BJ (cell line): Measurements from ENCODE around the gene STARD9. TPM values are rescaled to one million over a fixed set of nuclear protein-coding genes. Genes with fewer than 3 reads are reported as not detected.

ENCODE experiments used
- CTCF ChIA-PET: fragments of 350-600 bp; formaldehyde crosslinking; extraction: SDS; loops from one replicate; lab custom pipeline; 2021; ENCODE audit warnings: antibody characterized with exemption, inconsistent platforms; lab: Yijun Ruan, JAX
- POLR2A ChIA-PET: fragments of 300-600 bp; sonication (Branson Sonifier 250); formaldehyde crosslinking; extraction: SDS; loops from one replicate; lab custom pipeline; 2021; ENCODE audit warnings: antibody characterized with exemption; lab: Charles Lee
- DNase-seq: peaks from one replicate; pipeline ENCODE4 v3.0.0-alpha.2; 2011; ENCODE audit warnings: low read depth
- H3K27me3 ChIP-seq: 2 replicates; pipeline ENCODE4 v1.6.0; 2011; ENCODE audit warnings: low read length; ENCODE audit not compliant: control insufficient read depth, insufficient read depth
- H3K36me3 ChIP-seq: 2 replicates; pipeline ENCODE4 v1.5.1; 2011; ENCODE audit warnings: low read length; ENCODE audit not compliant: control insufficient read depth, insufficient read depth
- H3K4me3 ChIP-seq: 2 replicates; pipeline ENCODE4 v1.5.1; 2011; ENCODE audit warnings: low read depth, mild to moderate bottlenecking, control low read depth, low read length
- polyA plus RNA-seq: library from polyadenylated mRNA; depleted of rRNA; stranded (reverse); fragments of >200 nt; gene quantifications from 2 replicates; pipeline ENCODE4 v1.2.3, GENCODE V29; 2011
- TF ChIP-seq, protein P1 (sequence below): IDR thresholded peaks from 2 replicates; pipeline ENCODE4 v1.5.1; 2011; ENCODE audit warnings: low read depth, mild to moderate bottlenecking, control low read depth, inconsistent platforms, low read length, moderate library complexity; ENCODE audit not compliant: insufficient read depth

Gene STARD9
- polyA plus RNA-seq, 1 experiment: 2.3 TPM

DNA sequence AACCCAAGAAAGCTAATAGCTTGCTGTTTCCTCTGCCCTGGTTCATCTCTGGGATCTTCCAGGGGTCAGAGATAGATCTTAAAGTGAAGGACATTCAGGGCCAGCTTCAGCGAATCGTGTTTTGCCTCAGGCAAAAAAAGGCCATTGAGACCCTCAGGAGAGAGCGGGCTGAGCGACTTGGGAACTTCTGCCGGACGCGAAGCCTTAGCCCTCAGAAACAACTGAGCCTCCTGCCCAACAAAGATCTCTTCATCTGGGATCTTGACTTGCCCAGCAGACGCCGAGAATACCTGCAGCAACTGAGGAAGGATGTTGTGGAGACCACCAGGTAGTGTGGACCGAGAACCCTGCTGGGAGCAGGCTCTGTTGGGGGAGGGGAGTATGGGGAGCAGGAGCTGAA is 119.0 kb downstream of the STARD9 start:
- CTCF ChIA-PET: interaction anchor here (0.6 to 3.2 kb wide), 6 partner anchors 10 to 1742 kb away, joined by 3 to 17 read pairs (median 4); no protein-coding TSS in a partner anchor
- no peak overlapping the region for H3K4me3 ChIP-seq
- POLR2A ChIA-PET: no interaction called here
- H3K27me3 ChIP-seq: no peaks in the 10 kb centered on the region
- H3K36me3 ChIP-seq: peaks cover 2% of the 10 kb centered on the region
- DNase-seq: no peak
- TF ChIP-seq, protein P1, sequence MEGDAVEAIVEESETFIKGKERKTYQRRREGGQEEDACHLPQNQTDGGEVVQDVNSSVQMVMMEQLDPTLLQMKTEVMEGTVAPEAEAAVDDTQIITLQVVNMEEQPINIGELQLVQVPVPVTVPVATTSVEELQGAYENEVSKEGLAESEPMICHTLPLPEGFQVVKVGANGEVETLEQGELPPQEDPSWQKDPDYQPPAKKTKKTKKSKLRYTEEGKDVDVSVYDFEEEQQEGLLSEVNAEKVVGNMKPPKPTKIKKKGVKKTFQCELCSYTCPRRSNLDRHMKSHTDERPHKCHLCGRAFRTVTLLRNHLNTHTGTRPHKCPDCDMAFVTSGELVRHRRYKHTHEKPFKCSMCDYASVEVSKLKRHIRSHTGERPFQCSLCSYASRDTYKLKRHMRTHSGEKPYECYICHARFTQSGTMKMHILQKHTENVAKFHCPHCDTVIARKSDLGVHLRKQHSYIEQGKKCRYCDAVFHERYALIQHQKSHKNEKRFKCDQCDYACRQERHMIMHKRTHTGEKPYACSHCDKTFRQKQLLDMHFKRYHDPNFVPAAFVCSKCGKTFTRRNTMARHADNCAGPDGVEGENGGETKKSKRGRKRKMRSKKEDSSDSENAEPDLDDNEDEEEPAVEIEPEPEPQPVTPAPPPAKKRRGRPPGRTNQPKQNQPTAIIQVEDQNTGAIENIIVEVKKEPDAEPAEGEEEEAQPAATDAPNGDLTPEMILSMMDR: no peak

DNA sequence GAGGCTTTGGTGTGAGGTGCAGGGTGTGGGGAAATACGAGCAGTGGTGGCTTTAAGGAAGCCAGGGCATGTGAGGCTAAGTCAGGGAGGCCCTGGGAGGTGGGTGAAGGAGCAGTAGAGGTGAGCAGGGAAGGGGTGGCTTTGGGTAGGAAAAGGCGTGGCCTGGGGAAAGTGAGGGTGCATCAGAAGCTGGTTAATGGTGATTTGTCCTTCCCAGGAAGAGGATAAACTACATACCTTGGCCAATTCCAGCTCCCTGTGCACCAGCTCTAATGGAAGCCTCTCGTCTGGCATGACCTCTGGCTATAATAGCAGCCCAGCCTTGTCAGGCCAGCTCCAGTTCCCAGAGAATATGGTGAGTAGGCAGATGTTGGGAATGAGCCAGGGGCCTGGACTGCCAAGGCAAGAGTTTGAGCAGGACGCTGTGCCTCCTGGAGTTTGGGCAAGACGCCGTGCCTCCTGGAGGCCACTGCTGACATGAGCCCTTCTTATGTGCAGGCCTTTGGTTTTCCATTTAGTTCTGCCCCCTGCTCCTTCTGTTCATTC is 120.2 kb downstream of the STARD9 start:
- TF ChIP-seq, protein P1: no peak
- DNase-seq: no peak
- Histone ChIP-seq H3K27me3 (no peaks in the 10 kb centered on the region), H3K36me3 (peaks cover 2% of the 10 kb centered on the region), H3K4me3 (no peak overlapping the region)
- ChIA-PET CTCF (interaction anchor here (0.8 to 3.2 kb wide), 4 partner anchors 9 to 233 kb away, joined by 3 to 17 read pairs (median 4); no protein-coding TSS in a partner anchor), POLR2A (no interaction called here)

DNA sequence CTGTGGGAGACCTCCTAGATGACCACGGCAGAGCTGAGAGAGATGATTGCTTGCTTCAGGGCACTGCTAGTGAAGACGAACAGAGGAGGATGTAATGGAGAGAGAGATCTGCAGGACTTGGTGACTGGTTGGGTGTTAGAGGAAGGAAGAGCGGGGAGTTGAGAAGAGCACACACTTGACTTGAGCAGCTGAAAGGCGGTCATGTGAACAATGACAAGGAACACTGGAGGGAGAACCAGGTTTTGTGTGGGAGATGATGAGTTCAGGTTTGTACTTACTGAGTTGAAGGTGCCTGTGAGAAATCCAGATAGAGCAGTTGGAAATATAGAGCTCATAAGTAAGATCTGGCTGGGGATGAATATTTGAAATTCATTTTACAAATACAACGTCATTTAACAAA is 121.2 kb downstream of the STARD9 start:
- POLR2A ChIA-PET: no interaction called here
- CTCF ChIA-PET: interaction anchor here (0.7 kb wide), 1 partner anchor 23 kb away, joined by 3 read pairs; no protein-coding TSS in a partner anchor

DNA sequence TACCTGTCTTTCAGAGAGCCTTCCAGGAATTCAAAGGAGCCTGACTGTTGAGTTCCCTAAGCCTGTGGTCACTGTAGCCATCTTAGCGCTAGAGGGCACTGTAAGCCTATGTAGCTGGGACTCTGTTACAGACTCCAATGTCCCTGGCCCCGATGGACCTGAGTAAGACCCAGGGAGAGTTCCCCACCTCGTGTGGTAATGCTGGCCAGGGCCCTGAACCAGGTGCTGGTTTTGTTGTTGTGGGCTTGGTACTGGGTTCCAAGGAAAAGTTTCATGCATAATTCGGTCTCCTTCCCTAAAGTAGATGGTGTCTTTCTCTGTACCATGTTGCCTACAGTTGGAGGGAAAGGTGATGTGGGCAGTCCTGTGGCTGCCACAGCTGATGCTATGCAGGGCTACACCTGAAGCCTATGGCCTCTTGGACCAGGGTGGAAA is 129.1 kb downstream of the STARD9 start:
- TF ChIP-seq, protein P1: peak; percentile 91
- no peak overlapping the region for H3K4me3 ChIP-seq
- no peak for DNase-seq
- ChIA-PET CTCF (interaction anchor here (0.8 to 4.1 kb wide), 14 partner anchors 10 to 225 kb away, joined by 3 to 30 read pairs (median 4); no protein-coding TSS in a partner anchor), POLR2A (no interaction called here)
- no peaks in the 10 kb centered on the region for H3K36me3 ChIP-seq
- H3K27me3 ChIP-seq: no peaks in the 10 kb centered on the region

More for the DNA sequence above, 121.2 kb downstream of the STARD9 start:
- TF ChIP-seq, protein P1: no peak
- no peak for DNase-seq
- H3K4me3 ChIP-seq: no peak overlapping the region
- H3K27me3 ChIP-seq: no peaks in the 10 kb centered on the region
- H3K36me3 ChIP-seq: peaks cover 2% of the 10 kb centered on the region

DNA sequence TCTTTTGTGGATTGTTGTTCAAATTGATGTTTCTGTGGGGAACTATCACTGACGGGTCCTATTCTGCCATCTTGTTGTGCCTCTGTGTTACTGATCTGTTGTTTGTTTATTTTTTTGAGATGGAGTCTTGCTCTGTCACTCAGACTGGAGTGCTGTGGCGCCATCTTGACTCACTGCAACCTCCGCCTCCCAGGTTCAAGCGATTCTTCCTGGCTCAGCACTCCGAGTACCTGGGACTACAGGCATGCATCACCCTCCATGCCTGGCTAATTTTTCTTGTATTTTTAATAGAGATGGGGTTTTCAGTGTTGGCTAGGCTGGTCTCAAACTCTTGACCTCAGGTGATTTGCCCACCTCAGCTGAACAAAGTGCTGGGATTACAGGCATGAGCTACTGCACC is 129.9 kb downstream of the STARD9 start:
- POLR2A ChIA-PET: no interaction called here
- CTCF ChIA-PET: interaction anchor here (1.0 to 4.1 kb wide), 11 partner anchors 10 to 499 kb away, joined by 3 to 30 read pairs (median 5); no protein-coding TSS in a partner anchor
- TF ChIP-seq, protein P1: no peak

More for the DNA sequence above, 129.9 kb downstream of the STARD9 start:
- Histone ChIP-seq H3K4me3 (no peak overlapping the region), H3K36me3 (no peaks in the 10 kb centered on the region), H3K27me3 (no peaks in the 10 kb centered on the region)
- no peak for DNase-seq
